ENCODE results near the gene SBK2.
"Not testable (repeated sequence)": the region's sequence is repeated elsewhere in the genome, so short reads cannot be mapped to it uniquely, and the experiment has no call there.

The SBK2 gene, protein sequence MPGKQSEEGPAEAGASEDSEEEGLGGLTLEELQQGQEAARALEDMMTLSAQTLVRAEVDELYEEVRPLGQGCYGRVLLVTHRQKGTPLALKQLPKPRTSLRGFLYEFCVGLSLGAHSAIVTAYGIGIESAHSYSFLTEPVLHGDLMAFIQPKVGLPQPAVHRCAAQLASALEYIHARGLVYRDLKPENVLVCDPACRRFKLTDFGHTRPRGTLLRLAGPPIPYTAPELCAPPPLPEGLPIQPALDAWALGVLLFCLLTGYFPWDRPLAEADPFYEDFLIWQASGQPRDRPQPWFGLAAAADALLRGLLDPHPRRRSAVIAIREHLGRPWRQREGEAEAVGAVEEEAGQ

GRCh38 chr19:55536951-55537740 is at the start of gene SBK2:
SBK2 (minus strand) TSS chr19:55537133; CDS start chr19:55536294, 839 bp downstream.
- FAIRE-seq = no peak

DNA sequence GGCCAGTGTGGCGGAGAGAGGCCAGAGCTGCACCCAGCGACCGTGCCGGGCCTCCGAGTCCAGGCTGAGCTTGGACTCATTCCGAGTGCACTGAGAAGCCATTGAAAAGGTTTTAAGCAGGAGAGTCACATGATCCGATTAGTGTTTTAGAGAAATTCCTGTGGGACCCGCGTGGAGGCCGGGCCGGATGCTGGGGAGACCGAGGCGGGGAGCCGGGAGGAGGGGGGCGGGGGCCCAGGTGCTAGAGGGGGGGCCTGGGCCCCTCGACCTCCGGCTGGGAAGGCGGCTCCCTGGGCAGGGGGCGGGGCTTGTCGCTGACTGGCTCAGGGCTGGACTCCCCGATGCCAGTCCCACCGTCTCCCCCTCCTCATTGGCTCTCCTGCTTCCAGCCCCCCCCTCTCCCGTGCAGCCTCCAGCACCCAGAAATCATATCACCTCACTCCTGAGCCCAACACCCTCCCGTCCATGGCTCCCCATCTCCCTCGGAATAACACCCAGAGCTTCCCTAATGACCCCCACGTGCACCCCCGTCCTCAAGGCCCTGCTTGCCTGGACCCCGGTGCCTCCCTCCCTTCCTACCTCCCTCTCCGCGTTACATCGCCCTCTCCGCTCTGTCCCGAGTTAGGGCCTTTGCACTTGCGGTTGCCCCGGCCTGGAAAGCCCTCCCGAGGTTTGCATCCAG is 48.9 kb upstream of the SBK2 start:
- FAIRE-seq = no peak

DNA sequence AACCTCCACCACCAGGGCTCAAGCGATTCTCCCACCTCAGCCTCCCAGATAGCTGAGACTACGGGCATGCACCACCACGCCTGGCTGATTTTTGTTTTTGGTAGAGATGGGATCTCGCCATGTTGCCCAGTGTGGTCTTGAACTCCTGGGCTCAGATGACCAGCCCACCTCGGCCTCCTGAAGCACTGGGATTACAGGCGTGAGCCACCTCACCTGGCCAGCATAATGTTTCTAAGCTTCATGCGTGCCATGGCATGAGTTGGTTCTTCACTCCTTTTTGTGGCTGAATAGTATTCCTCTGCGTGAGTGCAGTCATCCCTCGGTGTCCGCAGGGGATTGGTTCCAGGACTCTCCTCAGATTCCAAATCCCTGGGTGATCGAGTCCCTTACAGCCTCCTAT is 47.9 kb upstream of the SBK2 start:
- FAIRE-seq = no peak

GRCh38 chr19:55583897-55584296 is 47.0 kb upstream of the SBK2 start:
- not testable (repeated sequence) for FAIRE-seq

DNA sequence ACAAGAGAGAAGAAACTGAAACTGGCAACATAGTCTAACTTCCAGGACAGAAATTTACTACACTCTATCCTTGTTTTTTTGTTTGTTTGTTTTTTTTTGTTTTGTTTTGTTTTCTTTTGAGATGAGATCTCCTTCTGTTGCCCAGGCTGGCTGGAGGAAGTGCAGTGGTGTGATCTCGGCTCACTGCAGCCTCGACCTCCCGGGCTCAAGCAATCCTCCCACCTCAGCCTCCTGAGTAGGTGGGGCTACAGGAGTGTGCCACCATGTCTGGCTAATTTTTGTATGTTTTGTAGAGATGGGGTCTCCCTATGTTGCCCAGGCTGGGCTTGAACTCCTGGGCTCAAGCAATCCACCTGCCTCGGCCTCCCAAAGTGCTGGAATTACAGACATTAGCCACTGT is 45.4 kb upstream of the SBK2 start:
- not testable (repeated sequence) for FAIRE-seq

DNA sequence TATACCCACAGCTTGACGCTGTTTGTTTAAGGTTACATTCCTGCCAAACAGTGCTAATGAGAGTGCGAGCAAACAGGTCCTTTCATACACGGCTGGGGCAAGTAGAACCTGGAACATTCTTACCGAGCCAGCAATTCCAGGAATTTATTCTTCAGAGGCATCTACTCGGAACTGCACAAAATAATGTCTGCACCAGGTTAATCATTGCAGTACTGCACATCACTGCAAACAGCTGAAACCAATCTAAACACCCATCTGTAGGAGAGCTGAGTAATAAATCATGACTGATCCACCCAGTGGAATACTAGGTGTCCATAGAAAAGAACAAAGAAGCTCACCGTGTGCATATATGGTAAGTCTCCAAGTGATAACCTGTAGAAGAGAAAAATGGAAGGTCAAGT is 44.9 kb upstream of the SBK2 start:
- no peak for FAIRE-seq

DNA sequence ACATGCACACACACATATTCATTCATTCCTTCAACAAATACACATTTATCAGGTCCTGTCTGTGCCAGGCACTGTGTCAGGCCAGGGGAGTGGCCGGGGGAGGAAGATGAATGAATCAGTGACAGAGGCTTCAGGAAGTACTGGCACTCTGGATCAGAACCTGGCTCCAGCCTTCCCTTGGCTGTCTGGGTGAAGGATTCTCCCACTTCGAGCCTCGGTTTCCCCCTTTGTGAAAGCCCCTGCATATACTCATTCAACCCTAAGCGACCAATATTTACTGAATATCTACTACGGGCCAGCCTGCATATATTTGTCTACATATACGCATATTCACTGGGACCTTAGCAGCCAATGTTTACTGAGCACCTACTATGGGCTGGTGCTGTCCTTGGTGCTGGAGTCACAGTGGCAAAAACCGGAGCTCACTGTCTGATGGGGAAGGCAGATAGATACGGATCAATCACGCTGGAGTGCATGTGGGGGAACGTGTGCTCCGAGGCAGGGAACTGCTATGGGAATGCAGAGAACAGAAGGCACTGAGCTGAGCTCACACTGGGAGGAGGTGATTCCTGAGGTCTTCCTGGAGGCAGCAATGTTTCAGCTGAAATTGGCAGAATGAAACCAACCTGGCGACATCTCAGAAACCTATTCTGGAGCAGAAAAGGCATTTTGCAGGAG is 44.4 kb upstream of the SBK2 start:
- no peak for FAIRE-seq

- no peak for FAIRE-seq
These were observed 43.8 kb upstream of the SBK2 start, which contains the start of gene ZNF579 for GRCh38 chr19:55580628-55581144. ZNF579 (minus strand) TSS chr19:55580848; CDS start chr19:55579639, 1,209 bp downstream.

DNA sequence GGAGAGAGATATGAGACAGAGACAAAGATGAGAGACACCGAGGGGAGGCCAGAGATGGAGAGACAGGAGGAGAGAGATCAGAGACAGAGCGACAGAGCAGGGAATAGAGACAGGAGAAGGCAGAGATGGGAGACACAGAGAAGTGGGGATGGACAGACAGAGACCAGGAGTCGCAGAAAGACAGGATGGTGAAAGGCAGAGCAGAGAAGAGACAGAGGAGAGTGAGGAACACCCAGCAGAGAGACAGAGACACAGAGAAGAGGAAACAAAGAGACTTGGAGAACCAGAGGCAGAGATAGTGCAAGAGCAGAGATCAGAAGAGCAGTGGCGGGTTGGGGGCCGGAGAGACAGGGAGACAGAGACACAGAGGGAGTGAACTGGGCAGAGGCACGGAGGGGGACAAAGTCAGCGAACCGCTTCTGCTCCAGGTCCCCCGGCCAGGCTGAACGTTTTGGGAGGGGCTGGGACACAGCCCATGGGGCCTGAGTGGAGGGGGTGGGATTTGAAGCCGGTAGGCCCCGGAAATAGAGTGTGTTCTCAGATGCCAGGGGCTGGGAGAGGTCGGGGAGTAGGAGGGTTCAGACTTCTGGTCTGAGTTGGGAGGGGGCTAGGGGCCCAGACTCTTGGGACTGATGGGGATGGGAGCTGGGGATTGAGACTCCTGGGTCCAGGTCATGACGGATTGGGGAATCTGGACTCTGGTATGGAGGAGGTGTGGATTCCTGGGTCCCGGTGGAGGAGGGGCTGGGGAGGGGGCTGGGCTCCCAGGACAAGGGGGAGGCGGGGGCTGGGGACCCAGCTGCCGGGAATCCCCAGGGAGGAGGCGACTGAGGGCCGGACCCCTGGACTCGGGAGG is 43.1 kb upstream of the SBK2 start:
- no peak for FAIRE-seq

DNA sequence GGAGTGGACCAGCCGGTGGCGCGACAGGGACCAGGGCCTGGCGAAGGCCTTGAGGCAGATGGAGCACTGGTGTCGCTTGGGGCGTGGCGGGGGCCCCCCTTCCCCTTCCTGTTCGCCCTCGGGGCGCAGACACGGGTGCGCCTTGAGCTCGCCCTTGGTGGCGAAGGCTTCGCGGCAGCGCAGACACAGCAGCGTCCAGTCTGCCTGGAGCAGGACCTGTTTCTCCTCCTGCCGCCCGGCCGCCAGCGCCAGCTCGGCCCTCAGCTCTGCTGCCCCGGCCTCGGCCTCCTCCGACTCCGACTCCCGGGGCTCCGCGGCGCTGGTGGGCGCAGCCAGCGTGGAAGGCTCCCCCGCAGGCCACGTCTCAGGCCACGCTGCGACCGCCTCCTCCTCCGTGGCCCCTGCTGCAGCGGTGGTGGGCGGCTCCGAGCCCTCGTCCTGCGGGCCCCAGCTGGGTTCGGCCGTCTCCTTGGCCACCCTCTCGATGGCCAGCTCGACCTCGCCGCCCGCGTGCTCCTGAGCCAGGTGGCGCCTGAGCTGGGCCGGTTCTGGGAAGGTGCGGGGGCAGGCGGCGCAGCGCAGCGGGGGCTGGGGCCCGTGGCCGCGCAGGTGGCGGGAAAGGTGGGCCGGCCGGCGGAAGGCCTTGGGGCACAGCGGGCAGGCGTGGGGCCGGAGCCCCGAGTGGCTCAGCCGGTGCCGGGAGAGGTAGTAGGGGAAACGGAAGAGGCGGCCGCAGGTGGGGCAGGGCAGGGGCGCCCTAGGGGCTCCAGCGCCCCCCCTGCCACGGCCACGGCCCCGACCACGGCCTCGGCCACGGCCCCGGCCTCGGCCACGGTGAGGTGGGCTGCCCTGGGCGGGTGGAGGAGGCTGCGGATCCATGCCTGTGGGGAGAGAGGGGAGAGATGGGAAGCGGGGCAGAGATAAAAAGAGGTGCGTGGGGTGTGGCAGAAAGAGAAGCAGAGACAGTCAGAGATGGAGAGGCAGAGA is 42.1 kb upstream of the SBK2 start:
- FAIRE-seq = no peak

DNA sequence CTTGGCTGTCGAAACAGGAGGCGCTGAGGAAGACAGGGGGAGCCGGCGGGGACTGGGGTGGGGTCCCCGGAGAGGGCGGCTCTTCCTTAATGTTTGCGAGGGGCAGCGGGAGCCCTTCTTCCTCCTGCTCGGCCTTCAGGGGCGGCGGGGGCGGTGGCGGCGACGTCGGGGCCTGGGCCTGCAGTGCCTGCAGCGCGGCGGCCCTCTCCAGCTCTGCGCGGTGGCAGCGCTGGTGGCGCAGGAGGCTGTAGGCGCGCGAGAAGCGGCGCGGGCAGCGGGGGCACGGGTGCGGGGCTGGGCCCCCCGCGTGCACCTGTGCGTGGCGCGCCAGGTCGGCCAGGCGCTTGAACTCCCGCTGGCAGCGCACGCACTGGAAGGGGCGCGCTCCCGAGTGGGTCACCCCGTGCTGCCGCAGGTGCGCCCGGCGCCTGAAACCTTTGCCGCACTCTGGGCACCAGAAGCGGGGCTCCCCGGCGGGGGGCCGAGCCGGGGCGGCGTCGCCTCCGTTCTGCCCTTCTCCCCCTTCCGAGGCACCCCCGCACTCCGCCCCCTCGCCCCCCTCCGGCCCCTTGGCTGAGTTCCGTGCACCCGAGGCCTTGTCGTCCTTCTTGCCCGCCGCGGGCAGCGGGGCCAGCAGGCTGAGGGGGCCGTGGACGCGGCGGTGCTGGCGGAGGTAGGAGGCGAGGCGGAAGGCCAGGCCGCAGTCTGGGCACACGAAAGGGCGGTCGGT is 41.3 kb upstream of the SBK2 start:
- no peak for FAIRE-seq

DNA sequence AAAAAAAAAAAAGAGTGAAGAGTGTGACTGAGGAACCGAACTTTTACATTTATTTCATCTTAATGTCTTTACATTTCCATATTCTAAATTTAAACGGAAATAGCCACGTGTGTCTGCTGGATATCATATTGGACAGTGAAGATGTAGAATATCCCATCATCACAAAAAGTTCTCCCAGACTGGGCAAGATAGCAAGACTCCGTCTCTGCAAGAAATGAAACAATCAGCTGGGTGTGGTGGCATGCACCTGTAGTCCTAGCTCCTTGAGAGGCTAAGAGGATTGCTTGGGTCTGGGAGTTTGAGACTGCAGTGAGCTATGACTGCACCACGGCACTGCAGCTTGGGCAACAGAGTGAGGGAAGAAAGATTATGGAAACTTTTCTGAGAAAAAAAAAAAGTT is 39.8 kb upstream of the SBK2 start:
- no peak for FAIRE-seq

DNA sequence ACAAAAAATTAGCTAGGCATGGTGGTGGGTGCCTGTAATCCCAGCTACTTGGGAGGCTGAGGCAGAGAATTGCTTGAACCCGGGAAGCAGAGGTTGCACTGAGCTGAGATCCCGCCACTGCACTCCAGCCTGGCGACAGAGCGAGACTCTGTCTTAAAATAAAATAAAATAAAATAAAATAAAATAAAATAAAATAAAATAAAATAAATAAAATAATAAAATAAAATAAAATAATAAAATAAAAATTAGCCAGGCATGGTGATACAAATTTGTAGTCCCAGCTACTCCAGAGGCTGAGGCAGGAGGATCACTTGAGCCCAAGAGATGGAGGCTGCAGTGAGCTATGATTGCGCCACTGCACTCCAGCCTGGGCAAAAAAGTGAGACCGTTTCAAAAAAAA is 37.0 kb upstream of the SBK2 start:
- not testable (repeated sequence) for FAIRE-seq

GRCh38 chr19:55569477-55569876 is 32.5 kb upstream of the SBK2 start:
- FAIRE-seq = not testable (repeated sequence)

DNA sequence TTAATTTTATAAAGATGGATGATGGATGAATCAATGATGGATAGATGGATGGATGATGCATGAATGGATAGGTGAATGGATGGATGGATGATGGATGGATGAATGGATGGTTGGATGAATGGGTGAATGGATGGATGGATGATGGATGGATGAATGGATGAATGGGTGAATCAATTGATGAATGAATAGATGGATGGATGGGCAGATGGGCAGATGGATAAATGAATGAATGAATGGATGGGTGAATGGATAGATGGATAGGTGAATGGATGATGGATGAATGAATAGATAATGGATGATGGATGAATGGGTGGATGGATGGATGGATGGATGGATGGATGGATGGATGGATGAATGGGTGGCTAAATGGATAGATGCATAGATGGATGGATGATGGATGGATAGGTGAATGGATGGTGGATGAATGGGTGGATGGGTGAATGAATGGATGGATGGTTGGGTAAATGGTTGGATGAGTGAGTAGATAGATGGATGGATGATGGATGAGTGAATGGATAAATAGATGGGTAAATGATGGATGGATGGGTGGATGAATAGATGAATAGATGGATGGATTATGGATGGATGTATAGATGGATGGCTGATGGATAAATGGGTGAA is 30.9 kb upstream of the SBK2 start:
- no peak for FAIRE-seq

DNA sequence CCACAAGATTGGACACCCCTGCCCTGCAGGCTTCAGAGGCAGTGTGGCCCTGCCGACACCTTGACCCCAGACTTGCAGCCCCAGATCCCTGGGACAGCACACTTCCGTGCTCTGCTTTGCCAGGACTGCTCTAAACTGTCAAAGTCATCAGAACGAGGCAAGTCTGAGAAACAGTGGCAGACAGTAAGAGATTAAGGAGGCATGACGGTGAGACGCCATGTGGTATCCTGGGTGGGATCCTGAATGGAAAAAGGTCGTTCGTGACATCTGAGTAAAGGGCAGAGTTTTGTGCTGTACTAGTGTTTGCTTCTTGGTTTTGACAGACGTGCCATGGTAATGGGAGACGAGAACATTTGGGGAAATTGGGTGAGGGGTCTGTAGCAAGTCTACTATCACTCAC is 29.9 kb upstream of the SBK2 start:
- no peak for FAIRE-seq

GRCh38 chr19:55563261-55563690 is 26.3 kb upstream of the SBK2 start:
- FAIRE-seq = no peak

DNA sequence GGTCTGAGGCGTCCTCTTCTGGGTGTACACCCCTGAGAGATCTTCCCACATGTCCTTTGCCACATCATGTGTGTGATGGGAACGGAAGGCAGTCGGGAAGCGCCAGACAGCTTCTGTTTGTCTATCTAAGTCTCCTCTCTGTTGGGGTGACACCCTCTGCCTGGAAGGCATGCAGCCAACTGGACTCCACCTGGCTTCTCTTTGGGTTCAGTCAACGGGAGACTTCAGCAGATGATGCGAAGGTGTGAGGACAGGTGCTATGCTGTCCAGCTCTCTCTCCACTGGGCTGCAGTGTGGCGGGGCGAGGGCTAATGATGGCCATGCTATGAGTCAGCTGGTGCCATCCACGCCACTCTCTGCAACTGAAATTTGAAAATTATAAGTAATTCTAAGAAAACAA is 22.8 kb upstream of the SBK2 start:
- no peak for FAIRE-seq

GRCh38 chr19:55554741-55555152 is 17.8 kb upstream of the SBK2 start:
- FAIRE-seq = no peak

Data from TTC549 (cell line).